HepG2 (cell line): ENCODE data around the gene SLC9A9. TPM values are rescaled to one million over a fixed set of nuclear protein-coding genes. Genes with fewer than 3 reads are reported as not detected.

ENCODE experiments used
- ATAC-seq: fragments of 200-7000 bp; cut with Tn5 transposase; 3 replicates; pipeline ENCODE4 v1.9.1; 2020; ENCODE audit warnings: mild to moderate bottlenecking, moderate library complexity
- BruUV-seq: library from RNA; stranded (reverse); fragments of 400-500 nt; replicated peaks from 2 replicates; lab custom pipeline; 2021; lab: Mats Ljungman, UMichigan
- CTCF ChIA-PET: fragments of 300-600 bp; formaldehyde crosslinking; extraction: SDS; loops from one replicate; lab custom pipeline; 2021; ENCODE audit warnings: low total read pairs, inconsistent platforms, low intra/inter-chr PET ratio; lab: Yijun Ruan, JAX
- POLR2A ChIA-PET: fragments of 350-600 bp; sonication (Branson Sonifier 250); formaldehyde crosslinking; loops from one replicate; lab custom pipeline; 2020; ENCODE audit warnings: antibody characterized with exemption, inconsistent platforms; lab: Yijun Ruan, JAX
- DNase-seq: peaks from one replicate; pipeline ENCODE4 v3.0.0-alpha.2; 2015; ENCODE audit warnings: low spot score
- FAIRE-seq: peaks from 3 replicates; lab custom pipeline; 2011; peaks lifted over from hg19 to GRCh38; lab: Jason Lieb, UNC
- H2AFZ ChIP-seq: one replicate; pipeline ENCODE4 v1.6.1; 2011; ENCODE audit warnings: low read length, inconsistent platforms
- H3K27ac ChIP-seq: fragments of 300-600 bp; 3 replicates; pipeline ENCODE4 v1.8.0; 2011; ENCODE audit warnings: mixed run types, mild to moderate bottlenecking, mixed read lengths, low read length, inconsistent platforms; ENCODE audit not compliant: insufficient read depth; ENCODE audit errors: extremely low read length
- H3K27me3 ChIP-seq, 2 experiments: fragments of 200-600 bp in 1 of 2; 2 replicates in 1 of 2; 3 replicates in 1 of 2; pipeline versions ENCODE4 v1.6.0 to v1.8.0; 2011; ENCODE audit warnings: low read length in 2 of 2, mild to moderate bottlenecking in 2 of 2, moderate library complexity in 2 of 2, inconsistent platforms in 1 of 2; ENCODE audit not compliant: insufficient read depth in 2 of 2, control insufficient read depth in 1 of 2
- H3K36me3 ChIP-seq, 2 experiments: fragments of 200-600 bp in 1 of 2; replicated peaks in 1 of 2; 2 replicates in 1 of 2; 3 replicates in 1 of 2; pipeline versions ENCODE4 v1.5.1 to v1.8.0; 2011; ENCODE audit warnings: low read length in 2 of 2, inconsistent platforms in 1 of 2; ENCODE audit not compliant: insufficient read depth in 2 of 2, control insufficient read depth in 1 of 2
- H3K4me1 ChIP-seq: 2 replicates; pipeline ENCODE4 v1.5.1; 2012; ENCODE audit warnings: low read length, inconsistent platforms; ENCODE audit not compliant: insufficient read depth
- H3K4me2 ChIP-seq: 2 replicates; pipeline ENCODE4 v1.6.0; 2011; ENCODE audit warnings: low read depth, low read length, inconsistent platforms
- H3K4me3 ChIP-seq, 3 experiments: fragments of 200-600 bp in 1 of 3; sonication (generic), shearing (Covaris generic) in 1 of 3; replicated peaks in 1 of 3; 2 replicates each; pipeline ENCODE4 v1.5.1; 2011 to 2016; ENCODE audit warnings: low read length in 3 of 3, inconsistent platforms in 2 of 3, low read depth in 2 of 3, mild to moderate bottlenecking in 2 of 3, control low read depth in 1 of 3, mixed read lengths in 1 of 3; ENCODE audit not compliant: insufficient read depth in 1 of 3
- H3K79me2 ChIP-seq: one replicate; pipeline ENCODE4 v1.6.1; 2011; ENCODE audit warnings: low read length, inconsistent platforms; ENCODE audit not compliant: insufficient read depth
- H3K9ac ChIP-seq: 2 replicates; pipeline ENCODE4 v1.6.0; 2011; ENCODE audit warnings: mild to moderate bottlenecking, low read depth, low read length, inconsistent platforms; ENCODE audit not compliant: insufficient read depth
- H3K9me3 ChIP-seq: 2 replicates; pipeline ENCODE4 v1.5.1; 2012; ENCODE audit warnings: mild to moderate bottlenecking, low read length
- H4K20me1 ChIP-seq: 2 replicates; pipeline ENCODE4 v1.6.0; 2011; ENCODE audit warnings: inconsistent platforms, mild to moderate bottlenecking, low read length, moderate library complexity; ENCODE audit not compliant: insufficient read depth
- ATF2 ChIP-seq: sonication (generic); formaldehyde crosslinking; IDR thresholded peaks from 2 replicates; pipeline ENCODE4 v1.4.0; 2020; ENCODE audit warnings: missing genetic modification reagents
- CEBPZ ChIP-seq: IDR thresholded peaks from 2 replicates; pipeline ENCODE4 v1.6.1; 2012; ENCODE audit warnings: low read length, improper control_type of control experiment
- HDAC6 ChIP-seq: fragments of 200-600 bp; sonication (generic); IDR thresholded peaks from 2 replicates; pipeline ENCODE4 v1.7.0; 2017; ENCODE audit warnings: mild to moderate bottlenecking, antibody characterized with exemption, low read length, low read depth
- KLF13 ChIP-seq: sonication (generic); formaldehyde crosslinking; IDR thresholded peaks from 2 replicates; pipeline ENCODE4 v1.4.0; 2020; ENCODE audit warnings: mild to moderate bottlenecking, missing genetic modification reagents
- KLF6 ChIP-seq: IDR thresholded peaks from 2 replicates; pipeline ENCODE4 v1.8.0; 2016; ENCODE audit warnings: missing biosample characterization, missing genetic modification reagents
- PATZ1 ChIP-seq: sonication (generic); formaldehyde crosslinking; IDR thresholded peaks from 2 replicates; pipeline ENCODE4 v1.4.0; 2020; ENCODE audit warnings: missing genetic modification reagents
- ZC3H4 ChIP-seq: sonication (generic); formaldehyde crosslinking; IDR thresholded peaks from 2 replicates; pipeline ENCODE4 v1.4.0; 2020; ENCODE audit warnings: missing genetic modification reagents, borderline replicate concordance
- ZNF234 ChIP-seq: sonication (generic); formaldehyde crosslinking; conservative IDR thresholded peaks from 2 replicates; pipeline ENCODE4 v1.5.1; 2020; ENCODE audit warnings: mild to moderate bottlenecking, missing genetic modification reagents
- ZNF367 ChIP-seq: sonication (generic); formaldehyde crosslinking; IDR thresholded peaks from 2 replicates; pipeline ENCODE4 v1.4.0; 2020; ENCODE audit warnings: missing genetic modification reagents, borderline replicate concordance
- ZSCAN29 ChIP-seq: sonication (generic); formaldehyde crosslinking; conservative IDR thresholded peaks from 2 replicates; pipeline ENCODE4 v1.4.0; 2020; ENCODE audit warnings: mild to moderate bottlenecking, missing genetic modification reagents
- WGBS: methylation state at CpG from one replicate; pipeline ENCODE4 v1.1.6; 2017; ENCODE audit warnings: low lambda C conversion rate; 5-methylcytosine and 5-hydroxymethylcytosine counted together
- in situ Hi-C: cut with HindIII; loops from 2 replicates; pipeline ENCODE4 v1.10.0; 2017; ENCODE audit warnings: low pct_unique_long_range_greater_than_20kb; ENCODE audit not compliant: extremely low pct_ligation_motif_present
- intact Hi-C: fragments of 100-400 bp; cut with micrococcal nuclease; formaldehyde crosslinking; loops from one replicate; pipeline ENCODE4 v1.10.0; 2022; ENCODE audit not compliant: unreplicated experiment
- polyA plus RNA-seq, 8 experiments: library from polyadenylated mRNA; depleted of rRNA in 3 of 8; stranded (reverse) in 7 of 8; unstranded in 1 of 8; fragments of >200 nt; fragmentation: Illumina TruSeq in 4 of 8; extraction: Trizol in 4 of 8; gene quantifications; 2 replicates each; pipeline versions ENCODE4 v1.2.1 to v1.2.3, GENCODE V29; 2011 to 2016; ENCODE audit warnings: low read depth in 4 of 8, missing spikeins in 1 of 8, mixed read lengths in 1 of 8; ENCODE audit not compliant: insufficient read depth in 1 of 8
- total RNA-seq, 5 experiments: library from RNA; depleted of rRNA; stranded (reverse); fragments of >200 nt; fragmentation: Illumina TruSeq; extraction: Trizol; gene quantifications; 2 replicates each; pipeline ENCODE4 v1.2.3, GENCODE V29; 2016; ENCODE audit warnings: low read depth in 1 of 5
- TF ChIP-seq, protein P1 (sequence below): sonication (generic); formaldehyde crosslinking; IDR thresholded peaks from 2 replicates; pipeline ENCODE4 v1.4.0; 2020; ENCODE audit warnings: mild to moderate bottlenecking, missing genetic modification reagents
- TF ChIP-seq, protein P2 (sequence below): sonication (generic); formaldehyde crosslinking; IDR thresholded peaks from 2 replicates; pipeline ENCODE4 v1.4.0; 2020; ENCODE audit warnings: missing genetic modification reagents, borderline replicate concordance

The SLC9A9 gene
- total and polyA plus RNA-seq, 2 of the 13 experiments (the other 11 are each of a cell fraction or from before 2014, with no cell fraction given) = not detected

- no TSS peak for BruUV-seq
- WGBS = 27% methylated on average over 6 of the region's 6 CpGs
- in situ Hi-C loops = no loop called here
- Histone ChIP-seq H3K9me3 (no peaks in the 10 kb centered on the region), H4K20me1 (no peaks in the 10 kb centered on the region), H3K4me2 (no peak overlapping the region), H3K4me1 (no peaks in the 10 kb centered on the region), H2AFZ (no peak overlapping the region), H3K36me3 (no peaks in the 10 kb centered on the region), H3K79me2 (no peaks in the 10 kb centered on the region), H3K4me3 (no peak overlapping the region), H3K9ac (no peak overlapping the region), H3K27ac (no peak overlapping the region), H3K27me3 (peaks cover 0 to 1% of the 10 kb centered on the region in 2 experiments; a peak in 1 of 5 replicates)
- DNase-seq (no peak), ATAC-seq (no peak), FAIRE-seq (no peak)
- CTCF ChIA-PET = no interaction called here
- POLR2A ChIA-PET = no interaction called here
- TF ChIP-seq ZNF234 (CRISPR knock-in tag) (no peak), KLF13 (CRISPR knock-in tag) (no peak), CEBPZ (no peak), ATF2 (CRISPR knock-in tag) (no peak), ZC3H4 (CRISPR knock-in tag) (no peak), ZNF367 (CRISPR knock-in tag) (no peak), HDAC6 (no peak), PATZ1 (CRISPR knock-in tag) (no peak), ZSCAN29 (CRISPR knock-in tag) (no peak), KLF6 (CRISPR knock-in tag) (no peak)
- TF ChIP-seq, protein P1, sequence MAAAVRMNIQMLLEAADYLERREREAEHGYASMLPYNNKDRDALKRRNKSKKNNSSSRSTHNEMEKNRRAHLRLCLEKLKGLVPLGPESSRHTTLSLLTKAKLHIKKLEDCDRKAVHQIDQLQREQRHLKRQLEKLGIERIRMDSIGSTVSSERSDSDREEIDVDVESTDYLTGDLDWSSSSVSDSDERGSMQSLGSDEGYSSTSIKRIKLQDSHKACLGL (CRISPR knock-in tag) = no peak
- TF ChIP-seq, protein P2, sequence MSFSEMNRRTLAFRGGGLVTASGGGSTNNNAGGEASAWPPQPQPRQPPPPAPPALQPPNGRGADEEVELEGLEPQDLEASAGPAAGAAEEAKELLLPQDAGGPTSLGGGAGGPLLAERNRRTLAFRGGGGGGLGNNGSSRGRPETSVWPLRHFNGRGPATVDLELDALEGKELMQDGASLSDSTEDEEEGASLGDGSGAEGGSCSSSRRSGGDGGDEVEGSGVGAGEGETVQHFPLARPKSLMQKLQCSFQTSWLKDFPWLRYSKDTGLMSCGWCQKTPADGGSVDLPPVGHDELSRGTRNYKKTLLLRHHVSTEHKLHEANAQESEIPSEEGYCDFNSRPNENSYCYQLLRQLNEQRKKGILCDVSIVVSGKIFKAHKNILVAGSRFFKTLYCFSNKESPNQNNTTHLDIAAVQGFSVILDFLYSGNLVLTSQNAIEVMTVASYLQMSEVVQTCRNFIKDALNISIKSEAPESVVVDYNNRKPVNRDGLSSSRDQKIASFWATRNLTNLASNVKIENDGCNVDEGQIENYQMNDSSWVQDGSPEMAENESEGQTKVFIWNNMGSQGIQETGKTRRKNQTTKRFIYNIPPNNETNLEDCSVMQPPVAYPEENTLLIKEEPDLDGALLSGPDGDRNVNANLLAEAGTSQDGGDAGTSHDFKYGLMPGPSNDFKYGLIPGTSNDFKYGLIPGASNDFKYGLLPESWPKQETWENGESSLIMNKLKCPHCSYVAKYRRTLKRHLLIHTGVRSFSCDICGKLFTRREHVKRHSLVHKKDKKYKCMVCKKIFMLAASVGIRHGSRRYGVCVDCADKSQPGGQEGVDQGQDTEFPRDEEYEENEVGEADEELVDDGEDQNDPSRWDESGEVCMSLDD (CRISPR knock-in tag) = no peak
- intact Hi-C loops = no loop called here
Observed at GRCh38 chr3:143352850-143353550, 495.3 kb downstream of the SLC9A9 start.
